ENCODE results near the gene C16orf92.
"Not testable (repeated sequence)": the region's sequence is repeated elsewhere in the genome, so short reads cannot be mapped to it uniquely, and the experiment has no call there.

C16orf92 gene

GRCh38 chr16:30032083-30032819 is 9.3 kb downstream of the C16orf92 start:
- H3K4me3 ChIP-seq (ENCODE audit: low read depth, low read length) = no peak overlapping the region
- in situ Hi-C loops (cut with HindIII; ENCODE audit: low sequenced_read_pairs) = no loop called here
- TF ChIP-seq CTCF (IDR thresholded peaks at IDR 0.05; ENCODE audit: low read depth, low read length) = peak; percentile 80
- DNase-seq (ENCODE audit: low read depth, low spot score) = peak; percentile 61

- H3K4me3 ChIP-seq (ENCODE audit: low read depth, low read length) = no peak overlapping the region
- no peak for TF ChIP-seq CTCF (IDR thresholded peaks at IDR 0.05; ENCODE audit: low read depth, low read length)
- in situ Hi-C loops (cut with HindIII; ENCODE audit: low sequenced_read_pairs) = no loop called here
- DNase-seq (ENCODE audit: low read depth, low spot score) = no peak
Measured at GRCh38 chr16:30033270-30033669, 10.3 kb downstream of the C16orf92 start.

- in situ Hi-C loops (cut with HindIII; ENCODE audit: low sequenced_read_pairs) = no loop called here
- H3K4me3 ChIP-seq (ENCODE audit: low read depth, low read length) = no peak overlapping the region
- no peak for DNase-seq (ENCODE audit: low read depth, low spot score)
- TF ChIP-seq CTCF (IDR thresholded peaks at IDR 0.05; ENCODE audit: low read depth, low read length) = no peak
Measured at GRCh38 chr16:30040221-30040620, 17.2 kb downstream of the C16orf92 start.

- DNase-seq (ENCODE audit: low read depth, low spot score); H3K4me3 ChIP-seq (ENCODE audit: low read depth, low read length); in situ Hi-C loops (cut with HindIII; ENCODE audit: low sequenced_read_pairs): not testable (repeated sequence)
Measured at GRCh38 chr16:30040690-30041089, 17.7 kb downstream of the C16orf92 start.

DNA sequence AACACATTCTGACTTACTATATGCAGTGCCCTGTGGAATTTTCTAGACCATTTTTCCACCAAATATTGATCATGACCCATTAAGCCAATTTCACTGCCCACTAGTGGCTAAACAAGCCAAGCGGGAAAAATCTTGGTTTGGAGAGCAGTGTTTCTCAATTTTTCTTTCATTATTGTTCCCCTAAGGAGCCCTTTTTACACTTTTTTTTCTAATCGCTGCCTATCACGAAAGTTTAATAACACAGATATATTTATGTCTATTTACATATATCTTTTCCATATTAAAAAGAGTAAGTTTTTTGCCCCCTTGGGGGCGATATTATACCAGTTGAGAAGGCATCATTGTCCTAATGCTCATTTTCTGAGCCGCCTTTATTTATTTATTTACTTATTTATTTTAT is 18.8 kb downstream of the C16orf92 start:
- peak; percentile 57 for DNase-seq (ENCODE audit: low read depth, low spot score)
- H3K4me3 ChIP-seq (ENCODE audit: low read depth, low read length) = no peak overlapping the region
- peak; percentile 39 for TF ChIP-seq CTCF (IDR thresholded peaks at IDR 0.05; ENCODE audit: low read depth, low read length)
- in situ Hi-C loops (cut with HindIII; ENCODE audit: low sequenced_read_pairs) = no loop called here

GRCh38 chr16:30046178-30046577 is 23.2 kb downstream of the C16orf92 start:
- DNase-seq (ENCODE audit: low read depth, low spot score) = no peak
- no peak for TF ChIP-seq CTCF (IDR thresholded peaks at IDR 0.05; ENCODE audit: low read depth, low read length)
- no peak overlapping the region for H3K4me3 ChIP-seq (ENCODE audit: low read depth, low read length)
- in situ Hi-C loops (cut with HindIII; ENCODE audit: low sequenced_read_pairs) = no loop called here

- TF ChIP-seq CTCF (IDR thresholded peaks at IDR 0.05; ENCODE audit: low read depth, low read length) = no peak
- in situ Hi-C loops (cut with HindIII; ENCODE audit: low sequenced_read_pairs) = no loop called here
- no peak overlapping the region for H3K4me3 ChIP-seq (ENCODE audit: low read depth, low read length)
- no peak for DNase-seq (ENCODE audit: low read depth, low spot score)
Measured at GRCh38 chr16:30046588-30046987, 23.6 kb downstream of the C16orf92 start.
